GM21786 (cell line): Measurements from ENCODE around the gene SF3A2.
"Not testable (repeated sequence)": the region's sequence is repeated elsewhere in the genome, so short reads cannot be mapped to it uniquely, and the experiment has no call there.

Experiments used
- ATAC-seq: cut with Tn5 transposase; IDR thresholded peaks from one replicate; pipeline ENCODE4 v1.9.1; 2021; ENCODE audit not compliant: unreplicated experiment

SF3A2 gene

GRCh38 chr19:2273356-2274184 lies 36.9 kb downstream of the SF3A2 start:
- ATAC-seq: no peak

GRCh38 chr19:2274185-2274711 lies 37.6 kb downstream of the SF3A2 start:
- ATAC-seq: no peak

GRCh38 chr19:2274931-2275535 lies 38.4 kb downstream of the SF3A2 start:
- no peak for ATAC-seq

GRCh38 chr19:2275588-2276428 lies 39.2 kb downstream of the SF3A2 start:
- ATAC-seq: no peak

- no peak for ATAC-seq
Observed at GRCh38 chr19:2276429-2276986, 39.9 kb downstream of the SF3A2 start.

- ATAC-seq: no peak
Observed at GRCh38 chr19:2277138-2277537, 40.5 kb downstream of the SF3A2 start.

GRCh38 chr19:2278459-2279158 lies 42.0 kb downstream of the SF3A2 start:
- no peak for ATAC-seq

- no peak for ATAC-seq
Observed at GRCh38 chr19:2280633-2281264, 44.1 kb downstream of the SF3A2 start.

GRCh38 chr19:2281265-2282061 lies 44.8 kb downstream of the SF3A2 start:
- not testable (repeated sequence) for ATAC-seq

GRCh38 chr19:2282062-2282861 lies 45.6 kb downstream of the SF3A2 start, which contains the start of gene PEAK3:
Gene PEAK3, minus strand, starts transcription at chr19:2282175. Its CDS starts 1,244 bp downstream, at chr19:2280931.
- ATAC-seq: no peak

- ATAC-seq: no peak
Observed at GRCh38 chr19:2282862-2283237, 46.2 kb downstream of the SF3A2 start.

GRCh38 chr19:2283835-2284507 lies 47.3 kb downstream of the SF3A2 start:
- ATAC-seq: no peak

GRCh38 chr19:2286402-2287140 lies 49.9 kb downstream of the SF3A2 start:
- no peak for ATAC-seq

GRCh38 chr19:2287585-2288337 lies 51.1 kb downstream of the SF3A2 start:
- ATAC-seq: no peak

- ATAC-seq: no peak
Observed at GRCh38 chr19:2288338-2288817, 51.8 kb downstream of the SF3A2 start.
